ENCODE measurements around the gene PLEKHJ1. TPM values are rescaled to one million over a fixed set of nuclear protein-coding genes. Genes with fewer than 3 reads are reported as not detected.

PLEKHJ1 gene, protein sequence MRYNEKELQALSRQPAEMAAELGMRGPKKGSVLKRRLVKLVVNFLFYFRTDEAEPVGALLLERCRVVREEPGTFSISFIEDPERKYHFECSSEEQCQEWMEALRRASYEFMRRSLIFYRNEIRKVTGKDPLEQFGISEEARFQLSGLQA
- total RNA-seq, result 44.3 and 53.9 TPM in 2 replicates

DNA sequence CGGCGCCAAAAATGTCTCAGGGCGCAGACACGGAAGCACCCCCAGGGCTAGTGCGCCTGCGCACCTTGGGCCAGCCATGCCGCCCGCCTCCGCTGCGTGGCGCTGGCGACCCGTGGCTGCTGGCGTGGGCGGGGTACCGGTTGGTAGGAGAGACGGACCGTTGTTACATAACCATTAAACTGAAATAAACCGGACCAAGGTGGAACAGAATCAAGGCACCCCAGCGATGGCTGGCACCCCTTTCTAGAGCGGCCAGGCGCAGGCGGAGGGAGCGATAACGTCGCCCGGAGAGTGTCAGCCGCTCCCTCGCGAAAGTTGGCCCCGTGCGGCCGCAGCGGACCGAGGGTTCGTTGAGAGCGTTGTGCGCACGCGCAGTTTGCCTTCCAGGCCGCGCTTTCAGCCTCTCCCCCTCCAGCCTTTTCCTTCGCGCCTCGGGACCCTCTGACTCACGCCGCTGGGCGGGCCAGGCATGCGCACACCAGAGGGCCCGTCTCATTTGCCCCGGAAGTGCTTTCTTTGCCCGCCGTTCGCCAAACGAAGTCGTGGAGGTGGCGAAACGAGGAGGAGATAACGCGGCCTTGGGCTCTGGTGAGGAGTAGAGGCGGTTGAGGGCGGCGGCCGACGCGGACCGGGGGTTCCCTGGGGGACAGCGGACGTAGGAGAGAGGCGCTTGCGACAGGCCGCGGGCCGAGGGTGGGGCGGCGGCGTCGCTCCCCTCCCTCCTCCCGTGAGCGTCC is at the start of gene PLEKHJ1, which contains the start of gene SF3A2:
Gene PLEKHJ1, minus strand, starts transcription at position 16 of the 737 bp plus-strand sequence. CDS start 81 bp downstream, outside the sequence.
Gene SF3A2, plus strand, starts transcription at position 511 of the 737 bp plus-strand sequence. CDS start 6,595 bp downstream, outside the sequence.

DNA sequence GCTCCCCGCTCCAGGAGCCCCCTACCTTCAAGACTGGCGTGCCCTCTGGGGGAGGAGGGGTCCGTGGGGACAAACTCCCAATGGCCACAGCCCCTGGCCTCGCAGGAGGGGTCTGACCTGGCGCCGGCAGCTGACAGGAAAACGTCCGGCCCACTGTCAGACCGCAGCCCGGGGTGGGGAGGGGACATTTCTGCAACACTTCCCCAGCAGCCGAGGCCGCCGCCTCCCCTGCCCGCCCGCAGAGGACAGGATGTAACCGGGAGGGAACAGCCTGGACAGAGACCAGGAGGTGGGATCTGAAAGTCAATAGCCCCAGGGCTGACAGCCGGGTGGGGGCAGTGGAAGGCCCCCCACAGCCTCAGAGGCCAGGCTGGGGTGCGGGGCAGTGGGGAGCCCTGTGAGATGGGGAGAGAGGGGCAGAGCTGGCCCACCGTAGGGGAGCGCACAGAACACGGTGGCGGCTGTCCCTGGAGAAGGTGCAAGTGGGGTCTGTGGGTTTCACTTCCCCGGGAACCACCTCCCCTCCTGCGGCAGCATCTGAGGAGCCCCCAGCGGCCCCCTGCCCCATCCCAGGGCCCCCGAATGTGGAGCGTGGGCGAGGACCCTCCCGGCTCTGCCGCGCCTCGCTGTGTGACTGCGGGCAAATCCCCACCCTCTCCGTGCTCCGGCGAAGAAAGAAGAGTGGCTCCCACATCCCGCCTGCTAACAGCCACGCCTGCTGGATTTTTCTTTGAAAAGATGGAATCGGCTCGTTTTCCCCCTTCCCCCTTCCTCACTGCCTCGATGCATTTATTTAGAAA is 46.1 kb upstream of the PLEKHJ1 start, which contains the start of gene PEAK3:
Gene PEAK3, minus strand, starts transcription at position 114 of the 800 bp plus-strand sequence. CDS start 1,244 bp downstream, outside the sequence.

DNA sequence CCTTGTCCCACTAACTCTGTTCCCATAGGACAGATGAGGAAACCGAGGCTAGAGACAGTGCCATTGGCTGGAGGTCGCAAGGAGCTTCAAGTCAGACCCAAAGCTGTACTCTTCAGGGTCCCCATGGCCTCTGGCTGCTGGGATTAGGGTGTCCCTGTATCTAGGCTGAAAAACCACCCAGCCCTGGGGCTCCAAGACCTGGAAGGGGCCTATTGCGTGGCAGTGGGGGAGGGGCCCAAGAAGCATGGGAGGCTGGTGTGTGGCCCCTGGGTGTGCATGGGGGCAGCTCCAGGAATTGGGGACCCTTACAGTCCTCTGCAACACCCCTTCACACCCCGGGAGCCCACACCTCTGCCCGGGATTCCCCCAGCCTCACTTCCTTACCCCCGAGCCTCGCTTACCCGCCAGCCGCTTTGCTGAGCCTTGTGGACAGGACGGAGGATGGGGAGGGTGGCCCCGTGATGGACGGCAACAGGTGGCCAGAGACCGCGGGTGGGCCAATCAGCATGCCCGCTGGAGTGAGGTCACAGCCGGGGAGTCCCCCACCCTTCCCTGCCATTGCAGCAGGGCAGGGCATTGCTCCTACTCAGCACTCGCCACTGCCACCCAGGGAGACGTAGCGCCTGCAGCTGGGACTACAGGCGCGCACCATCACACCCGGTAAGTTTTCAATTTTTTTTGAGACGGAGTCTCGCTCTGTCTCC is 20.0 kb upstream of the PLEKHJ1 start, which contains the start of gene JSRP1:
Gene JSRP1, minus strand, starts transcription at position 436 of the 704 bp plus-strand sequence. CDS start 1,103 bp downstream, outside the sequence.

DNA sequence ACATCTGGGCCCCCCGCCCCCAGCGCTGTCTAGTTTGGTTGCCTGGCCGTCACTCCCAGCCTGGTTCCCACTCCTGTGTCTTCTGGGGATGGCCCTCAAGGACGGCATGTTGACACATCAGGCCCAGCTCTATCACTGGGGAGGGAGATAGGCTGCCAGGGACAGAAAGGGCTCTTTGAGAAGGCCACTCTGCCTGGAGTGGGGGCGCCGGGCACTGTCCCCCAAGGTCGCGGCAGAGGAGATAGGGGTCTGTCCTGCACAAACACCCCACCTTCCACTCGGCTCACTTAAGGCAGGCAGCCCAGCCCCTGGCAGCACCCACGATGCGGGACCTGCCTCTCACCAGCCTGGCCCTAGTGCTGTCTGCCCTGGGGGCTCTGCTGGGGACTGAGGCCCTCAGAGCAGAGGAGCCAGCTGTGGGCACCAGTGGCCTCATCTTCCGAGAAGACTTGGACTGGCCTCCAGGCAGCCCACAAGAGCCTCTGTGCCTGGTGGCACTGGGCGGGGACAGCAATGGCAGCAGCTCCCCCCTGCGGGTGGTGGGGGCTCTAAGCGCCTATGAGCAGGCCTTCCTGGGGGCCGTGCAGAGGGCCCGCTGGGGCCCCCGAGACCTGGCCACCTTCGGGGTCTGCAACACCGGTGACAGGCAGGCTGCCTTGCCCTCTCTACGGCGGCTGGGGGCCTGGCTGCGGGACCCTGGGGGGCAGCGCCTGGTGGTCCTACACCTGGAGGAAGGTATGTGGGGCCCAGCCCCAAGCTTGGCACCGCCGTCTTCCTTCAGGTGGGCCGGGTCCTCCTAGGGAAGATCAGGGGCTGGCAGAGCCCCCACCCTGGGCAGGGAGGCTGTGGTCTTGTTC is 13.1 kb upstream of the PLEKHJ1 start, which contains the start of gene AMH:
Gene AMH, plus strand, starts transcription at position 314 of the 857 bp plus-strand sequence. Its CDS starts 10 bp downstream, at position 324.

Small RNA genes lying within 50 kb of the gene (small RNA-seq; reads per million reads assigned to genes)
- not detected for gene MIR1227

Other genes with a start within 250 kb of the PLEKHJ1 start
- 52.0 and 91.8 TPM in 2 replicates for gene BTBD2, start 220.6 kb downstream of the PLEKHJ1 start, total RNA-seq
- gene MKNK2, start 185.1 kb downstream of the PLEKHJ1 start, total RNA-seq, result 82.3 and 126 TPM in 2 replicates
- 40.6 and 45.1 TPM in 2 replicates for gene MOB3A, start 140.0 kb downstream of the PLEKHJ1 start, total RNA-seq
- gene IZUMO4, start 139.4 kb downstream of the PLEKHJ1 start, total RNA-seq, result 0.96 and 2.0 TPM in 2 replicates
- 144 and 203 TPM in 2 replicates for gene AP3D1, start 84.8 kb downstream of the PLEKHJ1 start, total RNA-seq
- 8.1 and 8.5 TPM in 2 replicates for gene DOT1L, start 72.4 kb downstream of the PLEKHJ1 start, total RNA-seq
- gene SF3A2, start 495 bp upstream of the PLEKHJ1 start, total RNA-seq, result 43.2 and 61.7 TPM in 2 replicates
- gene AMH, start 13.0 kb upstream of the PLEKHJ1 start, total RNA-seq, result 1.7 and 2.6 TPM in 2 replicates
- not detected in 2 replicates for gene JSRP1, start 20.1 kb upstream of the PLEKHJ1 start, total RNA-seq
- not detected in 2 replicates for gene PEAK3, start 45.8 kb upstream of the PLEKHJ1 start, total RNA-seq
- gene LINGO3, start 71.8 kb upstream of the PLEKHJ1 start, total RNA-seq, result under 0.01 TPM in 1 of 2 replicates, not detected in the other
- 127 and 172 TPM in 2 replicates for gene LSM7, start 92.3 kb upstream of the PLEKHJ1 start, total RNA-seq
- gene SPPL2B, start 92.4 kb upstream of the PLEKHJ1 start, total RNA-seq, result 26.3 and 31.4 TPM in 2 replicates
- gene TMPRSS9, start 123.9 kb upstream of the PLEKHJ1 start, total RNA-seq, result not detected in 2 replicates
- gene TIMM13, start 191.3 kb upstream of the PLEKHJ1 start, total RNA-seq, result 49.3 and 51.7 TPM in 2 replicates
- gene LMNB2, start 220.6 kb upstream of the PLEKHJ1 start, total RNA-seq, result 71.2 and 91.5 TPM in 2 replicates
- gene GADD45B, start 239.8 kb upstream of the PLEKHJ1 start, total RNA-seq, result 26.7 and 53.2 TPM in 2 replicates